ENCODE data around the gene TPPP3.

The TPPP3 gene

DNA sequence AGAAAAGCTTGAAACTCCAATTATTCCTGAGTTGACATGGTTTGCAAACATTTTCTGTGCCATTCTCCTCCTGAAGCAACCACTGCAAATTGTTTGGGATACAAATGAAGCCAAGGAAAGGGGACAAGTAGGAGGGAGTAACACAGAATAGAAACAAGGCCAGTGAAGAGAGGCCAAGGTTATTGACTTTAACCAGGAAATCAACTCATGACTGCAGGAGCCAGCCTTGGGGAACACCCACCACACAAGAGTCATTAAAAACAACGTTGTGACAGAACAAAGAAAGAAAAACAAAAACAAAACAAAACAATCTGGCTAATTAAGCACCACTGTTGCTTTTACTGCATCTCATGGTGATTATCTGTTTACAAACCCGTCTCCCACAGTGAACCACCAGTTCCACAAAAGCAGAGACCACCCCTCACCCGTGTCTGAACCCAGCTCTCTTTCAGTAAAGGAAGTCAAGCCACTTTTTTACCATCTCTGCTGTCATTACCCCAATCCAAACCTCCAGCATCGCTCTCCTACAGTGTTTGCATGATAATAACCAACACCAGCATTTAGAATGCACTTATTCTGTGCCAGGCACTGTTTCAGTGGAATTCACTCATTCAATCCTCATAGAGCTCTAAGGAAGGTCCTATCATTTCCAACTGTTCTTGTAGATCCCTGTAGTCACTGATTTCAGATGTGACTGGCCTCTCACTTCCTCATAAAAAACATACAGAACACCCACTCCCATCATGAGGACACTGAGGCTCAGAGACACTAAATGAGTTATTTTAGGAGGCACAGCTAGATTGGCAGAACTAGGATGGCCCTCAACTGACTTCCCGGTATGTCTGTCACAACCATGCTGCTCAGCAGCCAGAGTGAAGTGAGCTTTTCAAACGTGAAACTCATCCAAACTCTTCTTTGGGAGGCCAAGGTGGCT, 20.9 kb upstream of the TPPP3 start:
- TF ChIP-seq CTCF (IDR thresholded peaks at IDR 0.05; ENCODE audit: borderline replicate concordance, control extremely low read depth, extremely low read depth, insufficient read depth, missing control alignments): no peak
- no peak for DNase-seq (ENCODE audit: low spot score)
- in situ Hi-C loops (cut with MboI; ENCODE audit: low sequenced_read_pairs, unreplicated experiment): loop anchor here (25.0 kb wide), 2 partner anchors 152 to 452 kb away; partner anchors contain the start of gene CES3

GRCh38 chr16:67412294-67412693, 19.0 kb upstream of the TPPP3 start:
- no peak for DNase-seq (ENCODE audit: low spot score)
- TF ChIP-seq CTCF (IDR thresholded peaks at IDR 0.05; ENCODE audit: borderline replicate concordance, control extremely low read depth, extremely low read depth, insufficient read depth, missing control alignments): no peak
- in situ Hi-C loops (cut with MboI; ENCODE audit: low sequenced_read_pairs, unreplicated experiment): loop anchor here (25.0 kb wide), 2 partner anchors 150 to 450 kb away; partner anchors contain the start of gene CES3

DNA sequence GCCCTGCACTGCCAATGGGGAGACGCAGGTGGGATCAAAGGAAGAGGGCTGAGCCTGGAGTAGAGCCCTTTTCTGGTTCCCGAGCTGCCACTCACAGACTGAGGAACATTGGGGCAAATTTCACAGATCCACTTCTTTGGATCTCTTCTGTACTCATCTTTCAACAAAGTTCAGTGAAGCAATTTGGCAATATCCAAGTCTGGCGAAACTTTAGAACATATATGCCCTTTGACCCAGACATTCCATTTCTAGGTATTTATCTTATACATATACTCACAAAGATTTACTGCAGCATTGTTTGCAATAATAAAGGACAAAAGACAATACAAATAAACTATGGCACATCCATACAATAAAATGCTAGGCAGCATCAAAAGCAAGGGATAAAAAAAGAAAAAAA, 18.0 kb upstream of the TPPP3 start:
- TF ChIP-seq CTCF (IDR thresholded peaks at IDR 0.05; ENCODE audit: borderline replicate concordance, control extremely low read depth, extremely low read depth, insufficient read depth, missing control alignments): no peak
- no peak for DNase-seq (ENCODE audit: low spot score)
- in situ Hi-C loops (cut with MboI; ENCODE audit: low sequenced_read_pairs, unreplicated experiment): loop anchor here (25.0 kb wide), 2 partner anchors 149 to 449 kb away; partner anchors contain the start of gene CES3

GRCh38 chr16:67409631-67410030, 16.3 kb upstream of the TPPP3 start:
- TF ChIP-seq CTCF (IDR thresholded peaks at IDR 0.05; ENCODE audit: borderline replicate concordance, control extremely low read depth, extremely low read depth, insufficient read depth, missing control alignments): no peak
- DNase-seq (ENCODE audit: low spot score): no peak
- in situ Hi-C loops (cut with MboI; ENCODE audit: low sequenced_read_pairs, unreplicated experiment): loop anchor here (25.0 kb wide), 2 partner anchors 147 to 447 kb away; partner anchors contain the start of gene CES3

DNA sequence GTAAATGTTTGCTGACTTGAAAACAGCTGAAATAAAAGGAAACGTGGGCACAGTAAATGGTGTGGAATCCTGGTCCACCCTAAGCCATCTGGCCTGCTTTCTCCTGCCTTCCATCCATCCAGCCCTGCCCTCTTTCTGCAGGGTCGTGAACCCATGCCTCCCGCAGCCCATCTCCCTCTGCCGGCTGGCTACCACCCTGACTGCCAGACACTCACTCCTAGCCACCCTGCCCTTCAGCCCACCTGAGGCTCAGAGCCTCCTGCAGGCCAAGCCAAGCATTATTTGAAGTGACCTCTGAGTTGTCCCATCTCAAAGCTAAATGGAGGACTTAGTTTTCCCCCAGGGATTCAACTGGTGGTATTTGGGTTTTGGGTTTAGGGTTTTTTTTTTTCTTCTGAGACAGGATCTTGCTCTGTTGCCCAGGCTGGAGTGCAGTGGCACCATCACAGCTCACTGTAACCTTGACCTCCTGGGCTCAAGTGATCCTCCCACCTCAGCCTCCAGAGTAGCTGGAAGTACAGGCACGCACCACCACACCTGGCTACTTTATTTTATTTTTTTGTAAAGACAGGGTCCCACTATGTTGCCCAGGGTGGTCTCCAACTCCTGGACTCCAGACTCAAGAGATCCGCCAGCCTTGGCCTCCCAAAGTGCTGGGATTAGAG, 14.6 kb upstream of the TPPP3 start:
- no peak for TF ChIP-seq CTCF (IDR thresholded peaks at IDR 0.05; ENCODE audit: borderline replicate concordance, control extremely low read depth, extremely low read depth, insufficient read depth, missing control alignments)
- in situ Hi-C loops (cut with MboI; ENCODE audit: low sequenced_read_pairs, unreplicated experiment): loop anchor here (25.0 kb wide), 2 partner anchors 146 to 446 kb away; partner anchors contain the start of gene CES3
- DNase-seq (ENCODE audit: low spot score): no peak

DNA sequence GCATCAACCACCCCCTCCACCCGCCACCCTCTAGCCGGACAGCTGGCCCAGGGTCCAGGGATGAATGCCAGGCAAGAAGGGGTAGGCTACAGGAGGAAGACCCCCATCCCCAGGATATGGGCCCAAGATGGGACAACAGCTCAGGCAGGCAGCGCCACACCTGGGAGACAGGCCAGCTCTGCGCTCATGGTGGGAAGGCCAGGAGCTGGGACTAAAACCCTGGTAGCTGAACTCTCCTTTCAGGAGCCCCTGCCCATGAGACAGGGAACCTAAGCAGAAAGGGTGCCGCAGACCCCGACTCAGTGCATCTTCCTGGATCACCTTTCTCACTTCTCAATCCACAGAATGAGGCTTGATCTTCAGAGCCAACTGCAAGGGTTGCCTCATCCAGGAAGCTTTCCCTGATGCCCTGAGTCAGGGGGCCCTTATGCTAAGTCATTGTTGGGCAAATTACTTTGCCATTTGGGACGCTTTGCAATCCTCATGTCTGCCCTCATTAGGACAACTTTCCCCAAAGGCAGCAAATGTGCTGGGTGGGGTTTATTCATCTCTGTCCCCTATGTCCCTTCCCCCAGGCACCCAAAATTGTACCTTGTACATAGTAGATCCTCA, 14.0 kb upstream of the TPPP3 start:
- no peak for DNase-seq (ENCODE audit: low spot score)

More for the DNA sequence above, 14.0 kb upstream of the TPPP3 start:
- in situ Hi-C loops (cut with MboI; ENCODE audit: low sequenced_read_pairs, unreplicated experiment): loop anchor here (25.0 kb wide), 2 partner anchors 145 to 445 kb away; partner anchors contain the start of gene CES3
- no peak for TF ChIP-seq CTCF (IDR thresholded peaks at IDR 0.05; ENCODE audit: borderline replicate concordance, control extremely low read depth, extremely low read depth, insufficient read depth, missing control alignments)

All from GM13976 (cell line).